IMR-90 (cell line): ENCODE results near the gene TAF8.

Source experiments
- MAFK ChIP-seq: IDR thresholded peaks from 2 replicates; pipeline ENCODE4 v1.6.1; 2012; ENCODE audit warnings: low read depth, low read length, improper control_type of control experiment
- POLR2A ChIP-seq: IDR thresholded peaks from 2 replicates; pipeline ENCODE4 v1.6.1; 2012; ENCODE audit warnings: mild to moderate bottlenecking, low read depth, low read length
- RCOR1 ChIP-seq: IDR thresholded peaks from 2 replicates; pipeline ENCODE4 v1.6.1; 2012; ENCODE audit warnings: mild to moderate bottlenecking, low read length, improper control_type of control experiment; ENCODE audit not compliant: insufficient replicate concordance
- RFX5 ChIP-seq: IDR thresholded peaks from 2 replicates; pipeline ENCODE4 v1.8.0; 2012; ENCODE audit warnings: low read depth, mild to moderate bottlenecking, low read length, moderate library complexity
- TF ChIP-seq, protein P1 (sequence below): conservative IDR thresholded peaks from 2 replicates; pipeline ENCODE4 v1.5.1; 2012; ENCODE audit warnings: mild to moderate bottlenecking, low read depth, low read length, improper control_type of control experiment

DNA sequence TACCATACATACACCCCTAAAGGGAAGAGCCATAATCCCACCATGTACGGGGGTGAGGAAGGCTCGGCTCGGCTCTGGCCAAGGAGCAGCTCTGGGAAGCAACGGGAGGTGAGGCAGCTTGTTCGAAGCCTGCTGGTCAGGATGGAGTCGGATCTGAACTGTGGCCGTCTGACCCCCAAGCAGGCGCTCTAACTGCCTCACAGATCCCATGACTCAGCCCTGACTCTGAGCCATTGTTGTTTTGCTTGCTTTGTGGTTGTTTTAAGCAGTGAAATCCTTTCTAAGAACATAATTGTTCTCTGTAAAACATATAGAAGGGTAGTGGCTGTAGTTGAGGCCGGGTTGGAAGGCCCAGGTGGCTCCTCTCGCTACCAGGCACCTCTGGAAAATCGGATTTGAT lies 81.2 kb downstream of the TAF8 start:
- TF ChIP-seq, protein P1, sequence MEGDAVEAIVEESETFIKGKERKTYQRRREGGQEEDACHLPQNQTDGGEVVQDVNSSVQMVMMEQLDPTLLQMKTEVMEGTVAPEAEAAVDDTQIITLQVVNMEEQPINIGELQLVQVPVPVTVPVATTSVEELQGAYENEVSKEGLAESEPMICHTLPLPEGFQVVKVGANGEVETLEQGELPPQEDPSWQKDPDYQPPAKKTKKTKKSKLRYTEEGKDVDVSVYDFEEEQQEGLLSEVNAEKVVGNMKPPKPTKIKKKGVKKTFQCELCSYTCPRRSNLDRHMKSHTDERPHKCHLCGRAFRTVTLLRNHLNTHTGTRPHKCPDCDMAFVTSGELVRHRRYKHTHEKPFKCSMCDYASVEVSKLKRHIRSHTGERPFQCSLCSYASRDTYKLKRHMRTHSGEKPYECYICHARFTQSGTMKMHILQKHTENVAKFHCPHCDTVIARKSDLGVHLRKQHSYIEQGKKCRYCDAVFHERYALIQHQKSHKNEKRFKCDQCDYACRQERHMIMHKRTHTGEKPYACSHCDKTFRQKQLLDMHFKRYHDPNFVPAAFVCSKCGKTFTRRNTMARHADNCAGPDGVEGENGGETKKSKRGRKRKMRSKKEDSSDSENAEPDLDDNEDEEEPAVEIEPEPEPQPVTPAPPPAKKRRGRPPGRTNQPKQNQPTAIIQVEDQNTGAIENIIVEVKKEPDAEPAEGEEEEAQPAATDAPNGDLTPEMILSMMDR, result no peak
- TF ChIP-seq POLR2A, result no peak
- no peak for TF ChIP-seq MAFK
- TF ChIP-seq RFX5, result no peak
- no peak for TF ChIP-seq RCOR1
